Nephron progenitor cell (in vitro differentiated cells): ENCODE results near the gene PTPRD.

Source experiments
- DNase-seq: peaks from one replicate; pipeline ENCODE4 v3.0.0; 2021
- H3K27ac Mint-ChIP-seq: 2 replicates; pipeline ENCODE4 v1.8.0; 2021; ENCODE audit warnings: mild to moderate bottlenecking, moderate library complexity, mixed read lengths
- H3K27me3 Mint-ChIP-seq: 2 replicates; pipeline ENCODE4 v1.8.0; 2021; ENCODE audit warnings: mild to moderate bottlenecking, low read depth, mixed read lengths; ENCODE audit not compliant: poor library complexity
- H3K36me3 Mint-ChIP-seq: 2 replicates; pipeline ENCODE4 v1.8.0; 2021; ENCODE audit warnings: low read depth, mixed read lengths
- H3K4me1 Mint-ChIP-seq: 2 replicates; pipeline ENCODE4 v1.8.0; 2021; ENCODE audit warnings: mixed read lengths
- H3K4me3 Mint-ChIP-seq: 2 replicates; pipeline ENCODE4 v1.8.0; 2021; ENCODE audit warnings: mild to moderate bottlenecking, moderate library complexity, mixed read lengths
- H3K9me3 Mint-ChIP-seq: 2 replicates; pipeline ENCODE4 v1.8.0; 2021; ENCODE audit warnings: mild to moderate bottlenecking, moderate library complexity, mixed read lengths
- TF ChIP-seq, protein P1 (sequence below): fragments of 200-600 bp; sonication (generic); IDR thresholded peaks from 2 replicates; pipeline ENCODE4 v1.5.0; 2021; ENCODE audit warnings: antibody characterized with exemption

Gene PTPRD

DNA sequence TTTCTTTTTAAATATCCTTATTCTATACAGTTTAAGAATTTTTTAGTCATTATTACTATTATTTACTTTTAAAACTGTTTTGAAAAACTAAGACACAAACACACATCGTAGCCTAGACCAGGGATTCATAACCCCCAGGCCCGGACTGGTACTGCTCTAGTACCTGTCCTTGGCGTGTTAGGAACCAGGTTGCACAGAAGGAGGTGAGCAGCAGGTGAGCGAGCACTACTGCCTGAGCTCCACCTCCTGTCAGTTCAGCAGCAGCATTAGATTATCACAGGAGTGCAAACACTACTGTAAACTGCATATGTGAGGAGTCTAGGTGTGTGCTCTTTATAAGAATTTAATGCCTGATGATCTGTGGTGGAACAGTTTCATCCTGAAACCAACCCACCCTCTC lies 357.0 kb downstream of the PTPRD start:
- H3K27me3 Mint-ChIP-seq = no peaks in the 10 kb centered on the region
- H3K4me3 Mint-ChIP-seq = no peak overlapping the region
- no peak overlapping the region for H3K27ac Mint-ChIP-seq
- no peaks in the 10 kb centered on the region for H3K4me1 Mint-ChIP-seq
- no peaks in the 10 kb centered on the region for H3K9me3 Mint-ChIP-seq
- TF ChIP-seq, protein P1, sequence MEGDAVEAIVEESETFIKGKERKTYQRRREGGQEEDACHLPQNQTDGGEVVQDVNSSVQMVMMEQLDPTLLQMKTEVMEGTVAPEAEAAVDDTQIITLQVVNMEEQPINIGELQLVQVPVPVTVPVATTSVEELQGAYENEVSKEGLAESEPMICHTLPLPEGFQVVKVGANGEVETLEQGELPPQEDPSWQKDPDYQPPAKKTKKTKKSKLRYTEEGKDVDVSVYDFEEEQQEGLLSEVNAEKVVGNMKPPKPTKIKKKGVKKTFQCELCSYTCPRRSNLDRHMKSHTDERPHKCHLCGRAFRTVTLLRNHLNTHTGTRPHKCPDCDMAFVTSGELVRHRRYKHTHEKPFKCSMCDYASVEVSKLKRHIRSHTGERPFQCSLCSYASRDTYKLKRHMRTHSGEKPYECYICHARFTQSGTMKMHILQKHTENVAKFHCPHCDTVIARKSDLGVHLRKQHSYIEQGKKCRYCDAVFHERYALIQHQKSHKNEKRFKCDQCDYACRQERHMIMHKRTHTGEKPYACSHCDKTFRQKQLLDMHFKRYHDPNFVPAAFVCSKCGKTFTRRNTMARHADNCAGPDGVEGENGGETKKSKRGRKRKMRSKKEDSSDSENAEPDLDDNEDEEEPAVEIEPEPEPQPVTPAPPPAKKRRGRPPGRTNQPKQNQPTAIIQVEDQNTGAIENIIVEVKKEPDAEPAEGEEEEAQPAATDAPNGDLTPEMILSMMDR = no peak
- no peak for DNase-seq
- no peaks in the 10 kb centered on the region for H3K36me3 Mint-ChIP-seq

DNA sequence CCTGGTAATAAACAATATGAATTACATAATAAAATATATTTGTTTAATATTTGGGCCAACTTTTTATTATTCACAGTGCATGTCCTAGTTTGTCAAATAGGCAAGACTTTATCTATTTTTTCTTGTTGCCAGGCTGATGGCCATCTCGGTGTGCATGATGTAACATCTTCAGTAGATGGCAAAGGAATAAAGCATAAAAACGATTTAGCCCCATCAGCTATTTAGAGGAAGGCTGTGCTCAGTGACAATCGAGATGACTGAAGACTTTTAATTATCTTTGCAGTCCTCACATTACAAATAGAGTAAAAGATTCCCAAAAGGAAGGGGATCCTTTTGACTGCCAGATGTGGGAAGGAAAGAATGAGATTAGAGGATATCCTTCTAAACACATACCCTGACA lies 358.5 kb downstream of the PTPRD start:
- Mint-ChIP-seq H3K9me3 (no peaks in the 10 kb centered on the region), H3K27ac (no peak overlapping the region), H3K4me3 (no peak overlapping the region), H3K4me1 (no peaks in the 10 kb centered on the region), H3K27me3 (no peaks in the 10 kb centered on the region), H3K36me3 (no peaks in the 10 kb centered on the region)
- TF ChIP-seq, protein P1 = no peak
- no peak for DNase-seq

DNA sequence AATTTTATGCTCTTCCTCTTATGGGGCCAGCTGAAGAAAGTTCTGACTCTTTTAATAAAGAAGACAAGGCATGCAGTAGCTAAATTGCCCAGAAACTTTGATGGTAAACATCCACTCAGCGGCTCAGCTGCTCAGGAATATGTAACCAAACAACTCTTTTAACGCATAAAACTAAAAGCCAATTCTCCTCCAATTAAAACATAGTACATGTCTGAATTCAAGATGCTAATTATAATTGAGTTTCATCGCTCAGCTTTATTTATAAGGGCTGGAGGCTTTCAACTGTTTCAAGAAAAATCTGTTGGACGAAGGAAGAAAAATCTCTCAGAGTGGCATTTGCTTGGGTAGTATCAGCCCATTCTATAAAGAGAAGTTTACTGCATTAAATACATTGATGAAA lies 359.5 kb downstream of the PTPRD start:
- H3K9me3 Mint-ChIP-seq = no peaks in the 10 kb centered on the region
- no peak for DNase-seq
- TF ChIP-seq, protein P1 = no peak
- H3K36me3 Mint-ChIP-seq = no peaks in the 10 kb centered on the region
- no peak overlapping the region for H3K27ac Mint-ChIP-seq
- no peaks in the 10 kb centered on the region for H3K4me1 Mint-ChIP-seq
- H3K4me3 Mint-ChIP-seq = no peak overlapping the region
- no peaks in the 10 kb centered on the region for H3K27me3 Mint-ChIP-seq

DNA sequence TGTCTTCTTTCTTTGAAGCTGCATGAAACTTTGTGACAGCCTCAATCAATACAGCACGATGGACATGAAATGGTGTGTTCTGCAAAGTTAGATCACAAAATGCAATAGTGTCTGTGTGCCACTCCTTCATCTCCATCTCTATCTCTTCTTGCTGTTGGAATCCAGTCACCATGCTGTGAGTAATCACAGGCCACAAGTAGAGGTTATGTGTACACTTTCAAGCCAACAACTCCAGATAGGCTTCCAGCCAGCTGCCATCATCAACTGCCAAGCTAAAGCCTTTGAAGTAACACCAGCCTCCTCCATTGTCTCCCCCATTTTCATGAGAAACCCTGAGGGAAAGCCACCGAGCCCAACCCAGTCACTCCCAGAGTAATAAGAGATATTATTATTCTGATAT lies 360.6 kb downstream of the PTPRD start:
- Mint-ChIP-seq H3K27me3 (no peaks in the 10 kb centered on the region), H3K27ac (no peak overlapping the region), H3K4me3 (no peak overlapping the region), H3K36me3 (no peaks in the 10 kb centered on the region), H3K4me1 (no peaks in the 10 kb centered on the region), H3K9me3 (no peaks in the 10 kb centered on the region)
- DNase-seq = no peak
- TF ChIP-seq, protein P1 = no peak

DNA sequence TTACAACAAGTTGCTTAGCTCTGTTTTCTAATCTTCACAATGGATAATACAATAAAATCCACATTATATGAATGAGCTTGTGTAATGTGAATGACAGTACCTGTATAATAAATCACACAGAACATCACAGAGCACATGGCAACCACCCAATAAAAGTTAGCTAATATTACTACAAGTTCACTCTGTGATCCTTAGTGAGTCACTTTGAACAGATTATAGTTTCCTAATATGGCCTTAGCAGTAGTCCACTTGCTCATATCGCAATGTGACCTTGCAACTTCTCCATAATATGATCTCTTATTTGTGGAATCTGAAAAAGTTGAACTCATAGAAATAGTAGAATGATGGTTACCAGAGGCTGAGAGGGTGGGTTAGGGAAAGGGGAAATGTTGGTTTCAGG lies 361.3 kb downstream of the PTPRD start:
- Mint-ChIP-seq H3K9me3 (no peaks in the 10 kb centered on the region), H3K27me3 (no peaks in the 10 kb centered on the region), H3K4me3 (no peak overlapping the region), H3K27ac (no peak overlapping the region), H3K36me3 (no peaks in the 10 kb centered on the region), H3K4me1 (no peaks in the 10 kb centered on the region)
- no peak for DNase-seq
- TF ChIP-seq, protein P1 = no peak

DNA sequence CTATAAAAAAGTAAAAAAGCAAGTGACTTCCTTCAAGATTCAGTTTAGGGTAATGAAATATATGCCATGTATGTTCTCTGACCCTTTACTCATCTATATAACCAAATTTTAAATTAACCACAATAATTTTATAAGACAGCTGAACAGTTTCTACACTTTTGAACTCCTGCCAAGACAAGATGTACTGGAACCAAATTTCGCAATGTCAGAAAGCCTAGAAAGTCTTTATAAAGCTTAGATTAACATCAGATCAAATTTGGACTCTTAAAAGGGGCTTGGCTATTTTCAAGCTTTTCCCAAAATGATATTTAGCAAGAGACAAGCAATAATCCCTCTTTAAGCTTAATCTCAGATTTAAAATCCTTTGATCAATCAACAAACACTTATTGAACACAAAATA lies 362.6 kb downstream of the PTPRD start:
- Mint-ChIP-seq H3K36me3 (no peaks in the 10 kb centered on the region), H3K27ac (no peak overlapping the region), H3K9me3 (no peaks in the 10 kb centered on the region), H3K27me3 (no peaks in the 10 kb centered on the region), H3K4me3 (no peak overlapping the region), H3K4me1 (no peaks in the 10 kb centered on the region)
- TF ChIP-seq, protein P1 = no peak
- DNase-seq = no peak
